ENCODE data around the gene HEYL.

Gene HEYL

DNA sequence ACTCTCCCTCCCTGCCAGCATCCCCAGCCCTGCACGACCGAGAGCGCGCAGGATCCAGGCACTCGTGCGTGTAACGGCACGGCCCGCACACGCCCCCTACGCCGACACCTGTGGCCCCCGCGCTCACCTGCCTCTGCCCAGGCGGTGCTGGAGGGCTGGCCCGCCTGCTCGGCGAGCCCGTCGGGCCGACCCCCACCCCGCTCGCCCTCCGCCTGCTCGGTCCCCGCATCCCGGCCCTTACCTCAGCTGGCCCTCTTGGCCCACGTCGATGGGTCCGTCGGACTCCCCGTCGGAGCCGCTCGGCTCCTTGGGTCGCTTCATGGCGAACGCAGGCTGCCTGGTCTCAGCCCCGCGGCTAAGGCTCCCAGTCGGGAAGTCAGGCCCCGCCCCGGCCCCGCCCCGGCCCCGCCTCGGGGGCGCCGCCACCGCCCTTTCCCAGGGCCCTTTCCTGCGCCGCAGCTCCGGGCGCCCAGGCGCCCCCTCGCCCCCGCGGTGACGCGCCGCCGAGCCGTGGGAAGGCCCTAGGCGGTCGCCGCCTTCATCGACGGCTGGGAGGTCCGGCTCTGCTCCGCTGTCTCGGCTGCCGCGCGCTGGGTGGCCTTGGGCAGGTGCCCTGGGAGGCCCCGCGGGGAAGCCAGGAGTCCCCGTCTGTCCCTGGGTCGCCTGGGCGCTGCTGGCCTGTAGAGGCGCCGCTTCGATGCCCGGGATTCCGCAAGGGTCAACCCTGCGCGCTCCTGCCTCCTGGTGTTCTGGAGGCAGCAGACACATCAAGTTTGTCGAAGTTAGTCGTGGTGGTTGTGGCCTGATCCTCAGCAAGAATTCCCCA, at the start of gene HEYL:
Gene HEYL, minus strand, starts transcription at position 339 of the 826 bp plus-strand sequence. Its CDS starts 18 bp downstream, at position 321.
- DNase-seq: no peak

DNA sequence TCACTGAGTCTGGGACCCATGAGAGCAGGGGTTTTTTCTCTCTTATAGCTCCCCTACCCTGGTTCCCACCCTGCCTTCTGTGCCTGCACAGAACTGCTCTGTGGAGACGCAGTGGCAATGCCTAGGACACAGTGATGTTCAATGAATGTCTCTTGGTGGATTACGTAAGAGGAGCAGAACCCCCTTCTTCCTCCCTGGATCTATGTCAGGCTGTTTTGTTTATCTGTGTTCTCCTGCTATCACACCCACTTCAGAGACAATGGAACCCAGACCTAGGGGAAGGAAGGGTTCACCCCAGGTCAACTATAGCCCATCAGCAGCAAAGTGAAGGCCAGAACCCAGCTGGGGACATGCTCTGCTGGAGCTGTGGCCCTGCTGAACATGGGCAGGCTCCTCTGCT, 49.8 kb upstream of the HEYL start:
- DNase-seq: no peak

DNA sequence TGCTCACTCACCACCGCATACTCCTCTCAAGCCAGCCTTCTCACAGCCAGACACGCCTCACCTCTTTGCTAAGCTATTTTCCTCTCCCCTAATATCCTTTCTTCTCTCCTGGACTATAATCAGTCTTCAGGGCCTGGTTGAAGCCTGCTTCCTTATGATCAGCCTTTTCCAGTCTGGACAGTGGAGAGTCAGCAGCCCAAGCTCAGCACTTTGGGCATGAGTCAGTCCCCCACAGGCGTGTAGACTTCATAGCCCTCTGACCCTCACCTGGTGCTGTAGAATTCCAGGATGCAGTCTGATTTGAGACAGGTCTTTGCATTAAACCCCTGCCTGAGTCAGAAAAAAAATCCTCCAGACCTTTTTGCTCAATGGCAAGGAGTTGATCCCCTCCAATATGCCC, 49.3 kb upstream of the HEYL start:
- DNase-seq: no peak

- no peak for DNase-seq
These were observed 47.8 kb upstream of the HEYL start for GRCh38 chr1:39687243-39687642.

- no peak for DNase-seq
These were observed 45.6 kb upstream of the HEYL start for GRCh38 chr1:39685071-39685470.

GRCh38 chr1:39684313-39684664, 44.8 kb upstream of the HEYL start:
- no peak for DNase-seq

DNA sequence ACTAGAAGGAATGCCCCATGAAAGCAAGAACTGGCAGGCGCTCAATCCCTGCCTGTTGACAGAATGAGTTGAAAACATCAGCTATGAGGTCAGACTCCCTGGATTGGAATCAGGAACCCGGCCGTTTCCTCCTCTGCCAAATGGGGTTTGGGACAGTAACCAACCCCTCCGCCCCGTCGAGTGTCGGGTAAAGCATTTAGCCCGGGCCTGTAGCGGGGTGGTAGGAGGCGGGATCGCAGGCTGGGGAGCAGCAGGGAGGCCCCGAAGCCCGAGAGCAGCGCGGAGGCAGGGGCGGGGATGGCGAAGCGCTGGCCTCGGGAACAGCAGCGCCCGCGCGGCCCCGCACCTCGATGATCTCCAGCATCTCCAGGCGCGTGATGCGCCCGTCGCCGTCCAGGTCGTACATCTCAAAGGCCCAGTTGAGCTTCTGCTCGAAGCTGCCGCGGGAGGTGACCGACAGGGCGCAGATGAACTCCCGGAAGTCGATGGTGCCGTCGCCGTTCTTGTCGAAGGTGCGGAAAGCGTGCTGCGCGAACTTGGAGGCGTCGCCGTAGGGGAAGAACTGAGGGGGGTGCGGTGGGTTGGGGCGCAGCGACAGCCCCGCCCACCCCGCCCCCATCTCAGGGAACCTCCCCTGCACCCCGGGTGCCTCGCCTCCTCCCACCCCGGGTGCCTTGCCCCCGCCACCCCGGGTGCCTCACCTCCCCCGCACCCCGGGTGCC, 44.3 kb upstream of the HEYL start:
- DNase-seq: no peak

GRCh38 chr1:39681999-39682398, 42.6 kb upstream of the HEYL start:
- DNase-seq: no peak

GRCh38 chr1:39681294-39681693, 41.9 kb upstream of the HEYL start:
- DNase-seq: no peak

DNA sequence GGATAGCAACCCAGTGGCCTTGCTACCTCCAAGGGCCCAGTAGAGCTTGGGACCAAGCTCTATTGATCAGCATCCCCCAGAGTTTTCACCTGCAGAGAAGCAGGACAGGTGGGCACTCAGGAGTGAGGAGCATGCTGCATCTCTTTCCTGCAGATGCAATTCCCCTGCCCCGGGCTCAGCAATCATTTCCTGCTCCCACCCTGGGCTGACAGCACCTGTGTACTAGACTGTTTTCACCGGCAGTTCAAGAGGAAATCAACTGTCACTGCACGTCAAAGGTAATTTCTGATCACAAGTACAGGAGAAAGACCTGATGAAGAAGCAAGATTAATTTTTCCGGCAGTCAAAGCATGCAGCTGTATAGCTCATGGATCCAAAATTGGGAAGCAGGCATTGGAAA, 41.3 kb upstream of the HEYL start:
- no peak for DNase-seq

DNA sequence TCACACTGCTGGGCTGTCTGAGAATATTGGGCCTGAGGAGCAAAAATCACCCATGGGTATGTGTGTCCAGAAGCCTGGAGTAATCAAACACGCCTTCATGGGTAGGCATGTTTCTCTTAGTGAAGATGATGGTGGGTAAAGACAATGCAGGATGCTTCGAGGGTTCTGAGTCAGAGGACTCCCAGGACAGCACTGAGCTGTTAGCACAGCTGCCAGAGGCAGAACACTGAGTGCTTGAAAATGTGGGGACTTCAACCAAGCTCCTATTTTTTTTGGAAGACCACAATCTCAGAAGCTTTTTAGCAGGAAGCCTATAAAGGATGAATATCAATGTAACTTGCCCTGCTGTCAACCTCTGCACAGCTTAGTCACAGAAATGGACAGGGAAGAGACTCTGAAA, 40.4 kb upstream of the HEYL start:
- no peak for DNase-seq

DNA sequence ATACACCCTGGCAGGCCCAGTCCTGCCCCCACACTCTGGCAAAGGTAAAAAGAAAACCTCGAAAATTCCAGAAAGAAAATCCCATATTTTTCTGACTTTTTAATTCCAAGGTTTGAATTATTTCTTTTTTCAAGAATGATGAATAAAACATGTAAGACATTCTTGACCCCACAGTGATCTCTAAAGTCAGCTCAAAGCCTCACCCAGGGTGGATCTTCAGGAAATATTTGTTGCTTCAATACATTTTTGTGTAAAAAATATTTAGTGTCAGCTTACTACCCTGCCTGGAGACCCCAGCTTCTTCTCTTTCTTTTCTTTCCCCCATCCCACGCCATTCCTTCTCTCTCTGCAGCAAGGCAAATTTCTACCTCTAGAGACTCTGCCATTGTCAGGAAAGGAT, 39.4 kb upstream of the HEYL start:
- no peak for DNase-seq

GRCh38 chr1:39677645-39678044, 38.2 kb upstream of the HEYL start:
- DNase-seq: no peak

DNA sequence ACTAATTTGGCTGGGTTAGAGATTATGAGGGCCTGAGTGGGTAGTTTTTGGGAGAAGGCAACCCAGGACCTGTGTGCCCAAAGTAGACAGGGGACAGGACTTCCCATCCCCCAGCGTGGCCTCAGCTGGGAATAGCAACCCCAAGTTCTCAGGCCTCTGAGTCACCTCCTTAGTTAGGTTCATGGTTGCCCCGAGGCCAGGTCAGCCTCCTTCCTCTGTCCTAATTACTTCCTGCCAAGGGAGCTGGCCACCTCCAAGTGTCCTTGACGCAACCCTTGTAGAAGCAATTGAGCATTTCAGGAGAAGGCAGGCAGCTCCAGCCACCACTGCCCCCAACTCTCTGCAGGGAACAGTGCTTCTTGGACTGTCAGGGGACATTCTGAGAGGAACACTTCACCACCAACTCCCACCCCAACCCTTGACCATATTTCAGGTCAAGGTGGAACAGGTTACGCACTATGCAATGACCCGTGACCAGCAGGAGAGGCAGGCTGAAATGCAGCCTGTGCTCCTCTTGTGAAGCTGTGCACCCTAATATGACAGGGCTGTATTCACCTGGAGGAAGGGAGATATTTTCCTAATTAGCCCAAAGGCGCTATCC, 37.6 kb upstream of the HEYL start:
- DNase-seq: no peak

DNA sequence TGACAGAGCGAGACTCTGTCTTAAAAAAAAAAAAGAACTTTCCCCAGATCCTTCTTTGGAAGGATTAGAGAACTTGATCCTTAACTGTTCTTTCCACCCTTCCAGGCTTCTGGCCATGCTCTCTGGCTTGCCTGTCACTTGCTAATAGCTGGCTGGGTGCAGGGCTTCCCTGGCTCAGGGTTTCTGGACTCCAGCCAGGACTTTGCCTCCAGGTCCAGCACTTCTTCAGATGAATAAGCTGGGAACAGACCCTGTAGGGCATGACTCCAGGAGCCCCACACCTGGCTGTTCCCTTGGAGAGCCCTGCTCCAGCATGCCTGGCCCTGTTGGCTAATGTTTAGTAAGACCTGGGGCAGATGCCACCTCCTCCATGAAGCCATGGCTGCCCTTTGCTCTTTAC, 35.8 kb upstream of the HEYL start:
- DNase-seq: no peak

DNA sequence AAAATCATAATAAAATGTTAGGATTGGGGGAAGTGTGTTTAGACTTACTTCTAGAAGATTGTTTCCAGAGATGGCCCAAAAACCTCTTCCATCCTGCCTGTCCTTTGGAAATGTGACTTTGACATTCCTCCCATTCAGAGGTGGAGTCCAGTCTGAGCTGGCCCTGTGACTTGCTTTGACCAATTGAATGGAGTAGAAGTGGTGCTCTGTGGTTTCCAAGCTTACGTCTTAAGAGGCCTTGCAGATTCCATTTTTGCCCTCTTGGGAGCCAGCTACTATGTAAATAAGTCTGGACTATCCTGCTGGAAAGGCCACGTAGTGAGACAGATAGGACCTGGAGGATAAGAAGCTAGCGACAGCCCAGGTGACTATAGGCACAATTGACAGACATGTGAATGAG, 33.8 kb upstream of the HEYL start:
- no peak for DNase-seq

- no peak for DNase-seq
These were observed 33.1 kb upstream of the HEYL start for GRCh38 chr1:39672551-39672947.

DNA sequence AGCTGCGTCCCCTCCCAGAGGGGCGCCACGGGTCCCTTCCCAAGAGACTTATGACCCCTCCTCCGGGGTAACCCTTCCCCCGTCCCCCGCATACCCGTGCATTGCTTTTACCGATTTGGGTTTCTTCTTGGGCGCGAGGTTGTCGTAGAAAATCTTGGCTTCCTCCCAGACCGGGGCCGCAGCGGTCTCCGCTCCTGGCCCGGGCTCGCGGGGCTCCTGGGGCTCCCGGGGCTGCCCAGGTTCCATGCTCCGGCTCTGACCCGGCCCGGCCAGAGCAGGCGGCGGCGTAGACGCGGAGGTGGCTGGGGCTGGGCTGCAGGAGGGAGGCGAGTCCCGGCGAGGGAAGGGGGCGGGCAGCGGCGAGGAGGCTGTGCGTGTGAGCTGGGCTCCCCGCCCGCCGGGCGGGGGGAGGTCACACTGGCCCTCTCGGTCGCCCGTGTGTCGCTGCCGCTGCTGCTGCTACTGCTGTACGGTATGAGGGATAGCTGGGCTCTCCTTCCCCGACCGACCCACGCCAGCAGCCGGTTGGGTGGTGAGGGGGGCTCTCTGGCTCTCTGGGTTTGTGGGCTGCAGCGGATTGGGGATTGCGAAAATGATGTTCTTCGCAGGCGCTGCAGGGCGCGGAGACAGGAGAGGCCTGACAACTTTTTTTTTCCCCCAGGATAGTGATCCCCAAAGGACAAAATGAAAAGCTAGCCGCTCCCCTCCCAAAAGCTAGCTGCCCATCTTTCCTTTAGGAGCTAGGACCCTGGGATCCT, 32.5 kb upstream of the HEYL start, which contains the start of gene NT5C1A:
Gene NT5C1A, minus strand, starts transcription at position 315 of the 758 bp plus-strand sequence. Its CDS starts 69 bp downstream, at position 246.
- no peak for DNase-seq

DNA sequence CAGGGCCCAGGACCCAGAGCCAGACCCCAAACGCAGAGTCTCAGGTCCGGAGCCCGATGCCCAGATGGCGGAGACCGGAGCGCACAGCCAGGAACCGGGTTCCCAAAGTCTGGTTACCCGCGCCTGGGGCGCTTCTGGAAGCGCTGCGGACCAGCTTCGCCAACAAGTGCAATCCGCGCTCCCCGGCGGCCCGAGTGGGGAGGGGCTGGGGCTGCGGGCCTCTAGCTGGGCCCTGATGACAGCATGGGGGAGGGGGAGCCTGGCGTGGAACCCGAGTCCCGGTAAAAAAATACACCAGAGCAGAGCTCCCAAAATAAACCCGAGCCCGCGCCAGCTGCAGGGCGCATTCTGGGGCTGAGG, 32.0 kb upstream of the HEYL start:
- no peak for DNase-seq

DNA sequence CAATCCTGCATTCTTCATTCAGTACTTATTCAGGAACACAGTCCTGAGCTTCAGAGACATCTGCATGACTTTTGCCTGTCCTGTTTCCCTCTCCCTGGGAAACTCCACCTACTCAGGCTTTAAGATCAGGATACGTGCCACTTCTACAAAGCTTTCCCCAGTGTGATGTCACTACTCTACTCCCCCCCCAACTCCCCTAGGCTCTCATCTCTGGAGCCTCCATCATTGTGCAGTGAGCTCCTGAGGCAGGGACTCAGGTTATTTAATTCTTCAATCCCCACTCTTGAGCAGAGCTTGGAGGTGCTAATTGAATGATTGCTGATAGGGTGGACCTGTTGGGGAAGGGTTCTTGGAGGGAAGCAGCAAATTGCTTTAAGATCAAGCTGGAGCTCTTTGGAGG, 31.2 kb upstream of the HEYL start:
- no peak for DNase-seq

DNA sequence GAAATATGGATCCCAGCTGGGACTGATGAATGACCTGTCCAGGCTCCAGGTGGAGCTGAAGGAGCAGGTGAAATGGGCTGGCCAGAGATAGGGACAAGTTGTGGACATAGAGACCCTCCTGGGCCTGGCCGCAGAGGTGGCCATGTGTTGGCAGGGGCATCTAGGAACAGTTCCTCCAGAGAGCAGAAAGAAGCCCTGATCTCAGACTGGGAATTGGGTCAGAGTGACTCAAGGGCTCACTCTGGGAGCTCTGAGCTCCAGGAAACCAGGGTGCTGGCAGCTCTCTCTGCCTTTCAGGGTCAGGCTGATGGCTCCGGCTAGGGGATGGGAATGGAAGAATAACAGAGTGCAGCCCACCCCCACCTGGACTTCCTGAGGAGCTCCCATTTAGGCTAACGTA, 29.5 kb upstream of the HEYL start:
- no peak for DNase-seq

- DNase-seq: no peak
These were observed 28.7 kb upstream of the HEYL start for GRCh38 chr1:39668111-39668510.

DNA sequence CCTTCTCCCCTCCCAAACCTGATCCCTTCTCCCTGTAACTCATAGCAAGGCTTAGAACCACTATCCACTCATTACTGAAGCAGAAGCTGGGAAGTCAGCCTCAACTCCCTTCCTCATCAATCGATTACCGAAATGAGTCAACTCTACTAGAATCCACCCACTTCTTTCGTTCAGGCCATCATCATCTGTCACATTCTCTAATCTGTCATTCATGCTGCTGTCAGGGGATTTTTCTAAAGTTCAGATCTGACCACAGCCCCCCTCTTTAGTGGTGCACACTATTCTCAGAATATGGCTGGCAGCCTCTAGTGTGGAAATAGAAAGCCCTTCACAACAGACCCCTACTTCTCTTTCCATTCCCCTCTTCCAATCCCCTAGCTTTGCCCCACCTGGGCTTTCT, 27.3 kb upstream of the HEYL start:
- DNase-seq: no peak

Measured in NCI-H1436 treated with DMSO at 0.1 percent for 48 hours (cell line).